HAP-1 (cell line): ENCODE results near the gene TACSTD2.
"Not testable (repeated sequence)": the region's sequence is repeated elsewhere in the genome, so short reads cannot be mapped to it uniquely, and the experiment has no call there.

Source experiments
- DNase-seq, 2 experiments: peaks; one replicate each; pipeline ENCODE4 v3.0.0-alpha.2; 2016 to 2020; ENCODE audit warnings: low spot score in 2 of 2
- H3K27me3 ChIP-seq: fragments of 250-450 bp; sonication (Bioruptor Pico); 2 replicates; pipeline ENCODE4 v1.5.1; 2020; ENCODE audit warnings: low read depth, mild to moderate bottlenecking, moderate library complexity
- H3K36me3 ChIP-seq: fragments of 250-450 bp; sonication (Bioruptor Pico); replicated peaks from 2 replicates; pipeline ENCODE4 v1.5.1; 2020; ENCODE audit warnings: mild to moderate bottlenecking
- H3K4me1 ChIP-seq: fragments of 250-450 bp; sonication (Bioruptor Pico); 2 replicates; pipeline ENCODE4 v1.5.1; 2020; ENCODE audit warnings: mild to moderate bottlenecking
- H3K4me3 ChIP-seq: fragments of 250-450 bp; sonication (Bioruptor Pico); 2 replicates; pipeline ENCODE4 v1.5.1; 2020; ENCODE audit warnings: mild to moderate bottlenecking, moderate library complexity
- H3K9me3 ChIP-seq: fragments of 250-450 bp; sonication (Bioruptor Pico); 2 replicates; pipeline ENCODE4 v1.5.1; 2020; ENCODE audit warnings: mild to moderate bottlenecking, moderate library complexity
- in situ Hi-C: fragments of 300-500 bp; cut with MboI; formaldehyde crosslinking; loops from 3 replicates; pipeline ENCODE4 v1.14.3; 2020; ENCODE audit warnings: low sequenced_read_pairs, inconsistent platforms, mixed read lengths

TACSTD2 gene

DNA sequence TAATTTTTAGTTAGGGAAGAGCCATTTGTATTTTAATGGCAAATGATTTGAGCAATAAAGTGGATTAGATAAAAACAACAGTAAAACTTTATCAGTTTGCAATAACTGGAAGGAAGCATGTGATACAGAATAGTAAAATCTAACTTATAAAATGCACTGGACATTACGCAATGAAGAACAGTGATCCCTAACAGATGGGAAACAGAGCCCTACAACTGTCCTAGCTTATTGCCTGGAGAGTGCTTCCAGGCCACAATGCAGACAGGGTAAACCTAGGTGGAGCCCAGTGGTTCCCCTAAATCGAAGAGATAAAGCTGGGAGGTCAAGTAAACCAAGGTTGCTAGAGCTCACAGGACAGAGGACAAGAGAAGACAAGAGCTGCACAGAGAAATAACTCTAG is 37.5 kb downstream of the TACSTD2 start:
- Histone ChIP-seq H3K36me3 (no peaks in the 10 kb centered on the region), H3K4me3 (no peak overlapping the region), H3K4me1 (no peaks in the 10 kb centered on the region), H3K27me3 (no peaks in the 10 kb centered on the region), H3K9me3 (no peaks in the 10 kb centered on the region)
- in situ Hi-C loops: loop anchor here (25.0 kb wide), 1 partner anchor 1223 kb away; no protein-coding TSS in a partner anchor
- DNase-seq: no peak

DNA sequence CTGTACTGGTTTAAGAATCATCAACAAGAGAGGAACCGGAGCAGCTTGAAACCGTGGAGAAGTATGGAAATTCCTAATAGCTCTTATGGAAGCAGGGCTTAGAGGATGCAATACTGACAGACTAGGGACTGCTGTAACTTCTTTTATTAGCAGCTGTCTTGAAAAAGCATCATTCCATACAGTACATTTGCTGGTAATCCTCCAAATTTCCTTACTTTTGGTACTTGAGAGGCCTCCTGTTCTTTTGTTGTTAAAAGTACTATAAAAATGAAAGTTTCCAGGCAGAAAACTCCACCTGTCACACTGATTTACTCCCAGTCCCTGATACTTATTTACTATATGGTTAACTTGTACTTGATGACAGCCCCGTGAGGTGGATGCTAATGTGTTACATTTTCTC is 38.2 kb downstream of the TACSTD2 start:
- in situ Hi-C loops: loop anchor here (25.0 kb wide), 1 partner anchor 1223 kb away; no protein-coding TSS in a partner anchor
- no peaks in the 10 kb centered on the region for H3K36me3 ChIP-seq
- DNase-seq: no peak
- H3K4me1 ChIP-seq: no peaks in the 10 kb centered on the region
- no peaks in the 10 kb centered on the region for H3K27me3 ChIP-seq
- H3K9me3 ChIP-seq: no peaks in the 10 kb centered on the region
- no peak overlapping the region for H3K4me3 ChIP-seq

DNA sequence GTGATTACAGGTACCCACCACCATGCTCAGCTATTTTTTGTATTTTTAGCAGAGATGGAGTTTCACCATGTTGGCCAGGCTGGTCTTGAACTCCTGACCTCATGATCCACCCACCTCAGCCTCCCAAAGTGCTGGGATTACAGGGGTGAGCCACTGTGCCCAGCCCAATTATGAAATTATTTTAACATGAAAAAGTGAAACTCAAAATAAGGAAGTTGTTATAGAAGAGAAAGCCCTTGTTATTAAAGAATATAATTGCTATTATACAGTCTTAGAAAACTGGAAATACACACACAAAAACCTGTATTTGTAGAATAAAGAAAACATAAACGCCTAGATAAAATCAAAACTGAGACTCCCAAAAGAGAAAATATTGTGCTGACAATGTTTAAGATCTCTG is 45.2 kb downstream of the TACSTD2 start:
- not testable (repeated sequence) for H3K36me3 ChIP-seq, H3K4me1 ChIP-seq, DNase-seq, H3K4me3 ChIP-seq, H3K9me3 ChIP-seq, H3K27me3 ChIP-seq
- in situ Hi-C loops: loop anchor here (25.0 kb wide), 1 partner anchor 1230 kb away; no protein-coding TSS in a partner anchor

DNA sequence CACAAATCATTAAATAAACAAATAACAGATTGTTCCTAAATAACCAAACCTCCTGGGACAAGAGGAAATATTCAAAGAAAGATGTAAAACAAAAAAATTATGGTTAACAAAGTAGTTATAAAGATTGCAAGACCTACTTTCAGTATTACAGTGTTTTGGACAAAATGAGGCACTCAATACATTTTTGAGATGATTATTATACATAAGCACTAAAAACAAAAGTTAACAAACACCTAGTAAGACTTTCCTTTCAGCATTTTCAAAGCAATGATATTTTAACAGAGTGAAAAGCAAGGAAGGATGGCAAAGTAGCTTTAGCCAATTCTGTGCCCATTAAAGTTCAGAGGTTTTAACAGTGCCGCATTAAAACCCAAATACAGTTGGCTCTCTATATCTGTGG is 47.8 kb downstream of the TACSTD2 start:
- H3K4me3 ChIP-seq: no peak overlapping the region
- in situ Hi-C loops: loop anchor here (25.0 kb wide), 1 partner anchor 1233 kb away; no protein-coding TSS in a partner anchor
- H3K36me3 ChIP-seq: no peaks in the 10 kb centered on the region
- H3K9me3 ChIP-seq: no peaks in the 10 kb centered on the region
- H3K4me1 ChIP-seq: peaks cover 3% of the 10 kb centered on the region; the same call in 1 of the 2 replicates
- DNase-seq: no peak
- H3K27me3 ChIP-seq: no peaks in the 10 kb centered on the region

DNA sequence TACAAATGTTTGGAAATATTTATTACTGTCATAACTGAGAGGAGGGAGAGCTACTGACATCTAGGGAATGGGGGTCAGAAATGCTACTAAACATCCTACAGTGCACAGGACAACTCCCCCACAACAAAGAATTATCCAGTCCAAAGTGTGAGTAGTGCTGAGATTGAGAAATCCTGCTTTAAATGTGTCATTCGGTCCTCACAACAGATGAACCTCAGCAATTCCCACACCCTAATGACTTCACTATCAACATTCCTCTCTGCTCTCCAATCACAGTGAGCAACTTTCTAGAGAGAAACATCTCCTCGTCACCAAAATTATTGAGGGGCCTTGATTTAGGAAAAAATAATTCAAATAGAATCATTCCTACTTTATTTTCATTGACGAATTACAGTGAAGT is 48.5 kb downstream of the TACSTD2 start:
- Histone ChIP-seq H3K36me3 (no peaks in the 10 kb centered on the region), H3K4me1 (peaks cover 3% of the 10 kb centered on the region; the same call in 1 of the 2 replicates), H3K27me3 (no peaks in the 10 kb centered on the region), H3K4me3 (no peak overlapping the region), H3K9me3 (no peaks in the 10 kb centered on the region)
- DNase-seq: no peak
- in situ Hi-C loops: loop anchor here (25.0 kb wide), 1 partner anchor 1234 kb away; no protein-coding TSS in a partner anchor
